HS-27A (cell line): ENCODE measurements around the gene OR4E1.
"Not testable (repeated sequence)": the region's sequence is repeated elsewhere in the genome, so short reads cannot be mapped to it uniquely, and the experiment has no call there.

Source experiments
- DNase-seq: peaks from one replicate; pipeline ENCODE4 v3.0.0-alpha.2; 2012; ENCODE audit warnings: low read depth, missing footprints

OR4E1 gene, protein sequence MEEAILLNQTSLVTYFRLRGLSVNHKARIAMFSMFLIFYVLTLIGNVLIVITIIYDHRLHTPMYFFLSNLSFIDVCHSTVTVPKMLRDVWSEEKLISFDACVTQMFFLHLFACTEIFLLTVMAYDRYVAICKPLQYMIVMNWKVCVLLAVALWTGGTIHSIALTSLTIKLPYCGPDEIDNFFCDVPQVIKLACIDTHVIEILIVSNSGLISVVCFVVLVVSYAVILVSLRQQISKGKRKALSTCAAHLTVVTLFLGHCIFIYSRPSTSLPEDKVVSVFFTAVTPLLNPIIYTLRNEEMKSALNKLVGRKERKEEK

DNA sequence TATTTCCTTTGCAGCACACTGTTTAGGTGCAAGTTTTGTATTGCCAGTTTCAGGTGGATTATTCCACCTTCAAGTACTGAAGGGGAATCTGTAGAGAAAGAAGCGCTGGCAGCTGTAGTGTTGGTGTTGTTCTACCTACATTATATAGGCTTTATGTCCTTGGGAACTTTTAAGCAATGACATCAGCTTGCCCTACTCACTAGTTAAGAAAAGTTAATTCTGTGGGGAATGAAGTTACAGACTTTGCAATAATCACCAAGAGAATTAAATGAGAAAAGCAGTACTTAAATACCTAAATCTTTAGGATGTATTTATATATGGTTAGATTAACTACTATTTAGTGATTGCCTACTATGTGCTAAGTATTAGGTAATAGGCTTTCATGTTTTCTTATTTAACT lies at the start of gene OR4E1:
Gene OR4E1 (minus strand): TSS at position 101 of the 400 bp plus-strand sequence. CDS start 2,883 bp downstream, outside the sequence.
- DNase-seq = no peak

DNA sequence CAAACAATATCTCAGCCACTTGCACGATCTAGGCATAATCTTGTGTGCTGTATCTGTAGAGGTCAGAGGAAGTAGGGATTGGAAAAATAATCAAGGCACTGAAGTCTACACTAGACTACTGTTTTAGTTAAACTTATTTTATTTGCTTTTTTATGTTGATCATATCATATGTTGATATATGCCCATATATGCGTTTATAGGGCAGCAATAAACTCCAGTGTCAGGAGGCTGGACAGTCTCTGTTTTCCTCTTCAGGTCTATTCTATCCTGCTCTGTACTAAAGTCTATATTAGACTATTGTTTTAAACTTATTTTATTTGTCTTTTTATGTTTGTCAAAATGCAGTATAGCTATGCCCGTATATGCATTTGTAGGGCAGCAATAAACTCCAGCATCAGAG lies 47.9 kb upstream of the OR4E1 start:
- no peak for DNase-seq

DNA sequence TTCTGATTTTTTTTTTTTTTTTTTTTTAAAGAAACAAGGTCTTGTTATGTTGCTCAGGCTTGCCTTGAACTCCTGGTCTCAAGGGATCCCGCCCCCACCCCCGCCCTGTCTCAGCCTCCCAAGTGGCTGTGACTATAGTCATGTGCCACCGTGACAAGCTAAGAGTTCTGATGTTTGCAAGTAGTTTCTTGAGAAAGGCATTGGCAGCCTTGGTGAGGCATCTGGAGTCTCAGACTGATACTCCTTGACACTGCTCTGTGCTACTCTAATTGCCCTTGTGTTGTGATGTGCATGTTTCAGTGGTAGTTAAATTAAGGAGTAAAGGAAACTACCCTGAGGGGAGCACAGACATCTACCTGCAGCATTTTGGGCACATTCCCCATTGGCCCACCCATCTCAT lies 46.2 kb upstream of the OR4E1 start:
- no peak for DNase-seq

DNA sequence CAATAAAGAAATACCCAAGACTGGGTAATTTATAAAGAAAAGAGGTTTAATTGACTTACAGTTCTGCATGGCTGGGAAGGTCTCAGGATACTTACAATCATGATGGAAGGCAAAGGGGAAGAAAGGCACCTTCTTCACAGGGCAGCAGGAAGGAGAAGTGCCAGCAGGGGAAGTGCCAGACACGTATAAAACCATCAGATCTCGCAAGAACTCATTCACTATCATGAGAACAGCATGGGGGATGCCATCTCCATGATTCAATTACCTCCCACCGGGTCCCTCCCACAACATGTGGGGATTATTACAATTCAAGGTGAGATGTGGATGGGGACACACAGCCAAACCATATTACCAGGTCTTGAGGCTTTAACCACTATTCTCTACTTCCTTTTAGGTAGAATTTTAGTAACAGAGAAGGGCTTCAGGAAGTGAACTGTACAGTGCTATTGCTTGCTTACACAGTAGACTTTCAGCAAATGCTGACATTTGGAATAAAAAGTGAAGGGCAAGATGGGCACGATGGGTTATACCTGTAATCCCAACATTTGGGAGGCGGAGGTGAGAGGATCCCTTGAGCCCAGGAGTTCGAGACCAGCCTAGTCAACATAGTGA lies 40.8 kb upstream of the OR4E1 start:
- no peak for DNase-seq

DNA sequence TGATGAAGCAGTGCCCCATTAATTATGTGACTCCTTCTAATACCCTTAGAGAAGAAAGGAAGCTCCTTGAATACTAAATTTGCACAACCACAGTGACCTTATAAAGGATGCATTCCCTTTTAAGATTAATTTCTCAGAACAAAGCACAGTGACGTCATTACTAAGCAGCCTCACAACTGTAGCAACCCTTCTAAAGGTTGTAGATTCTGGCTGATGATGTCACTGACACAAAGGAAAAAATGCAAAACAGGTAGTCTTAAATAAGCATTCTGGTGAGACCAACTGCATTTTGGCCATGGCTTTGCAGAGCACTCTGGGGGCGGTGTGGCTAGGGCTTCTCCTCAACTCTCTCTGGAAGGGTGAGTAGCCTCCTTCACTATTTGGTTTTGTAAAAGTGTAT lies 38.4 kb upstream of the OR4E1 start:
- DNase-seq = no peak

DNA sequence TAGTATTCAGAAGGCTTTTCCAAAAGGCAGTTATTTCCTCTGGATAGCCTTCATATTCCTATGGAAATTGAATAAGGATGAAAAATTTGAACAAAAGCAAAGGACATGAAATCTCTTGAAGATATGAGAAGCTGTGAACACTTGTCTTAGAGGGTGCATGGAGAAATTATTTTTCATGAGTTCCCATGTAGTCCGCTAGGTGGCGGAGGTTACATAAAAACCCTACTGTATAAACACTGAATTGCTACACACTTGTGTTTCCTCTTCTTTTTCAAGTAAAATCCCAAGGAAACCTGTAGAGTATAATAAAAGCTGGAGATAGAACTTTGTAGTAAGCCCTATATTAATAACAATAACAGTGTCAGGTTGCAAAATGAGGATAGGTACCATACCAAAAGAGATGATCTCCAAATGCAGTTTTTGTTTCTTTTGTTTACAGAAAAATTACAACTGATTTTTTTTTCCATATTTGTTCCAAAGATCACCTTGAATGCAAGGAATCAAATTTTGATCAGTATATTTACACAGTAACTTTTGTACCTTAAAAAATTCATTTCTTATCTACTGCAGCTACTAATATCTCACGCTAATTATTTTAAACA lies 37.8 kb upstream of the OR4E1 start:
- peak; percentile 30 for DNase-seq

DNA sequence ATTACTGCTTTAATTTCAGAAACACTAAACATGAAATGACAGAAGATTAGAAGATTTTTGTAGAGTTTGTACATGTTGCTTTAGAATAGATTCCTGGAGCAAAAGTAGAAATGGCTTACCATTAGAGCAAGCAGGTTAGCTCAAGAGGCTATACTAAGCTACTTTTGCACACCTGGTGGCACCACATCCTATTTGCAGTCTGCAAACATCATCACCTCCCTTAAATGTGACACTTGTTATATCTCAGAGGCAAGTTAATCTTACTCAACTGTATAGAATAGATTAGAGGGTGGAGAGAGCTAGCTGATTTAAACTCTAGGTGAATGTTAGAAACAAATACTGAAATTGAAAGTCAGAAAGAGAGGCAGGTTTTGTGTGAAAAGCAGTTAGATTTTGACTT lies 30.7 kb upstream of the OR4E1 start:
- no peak for DNase-seq

DNA sequence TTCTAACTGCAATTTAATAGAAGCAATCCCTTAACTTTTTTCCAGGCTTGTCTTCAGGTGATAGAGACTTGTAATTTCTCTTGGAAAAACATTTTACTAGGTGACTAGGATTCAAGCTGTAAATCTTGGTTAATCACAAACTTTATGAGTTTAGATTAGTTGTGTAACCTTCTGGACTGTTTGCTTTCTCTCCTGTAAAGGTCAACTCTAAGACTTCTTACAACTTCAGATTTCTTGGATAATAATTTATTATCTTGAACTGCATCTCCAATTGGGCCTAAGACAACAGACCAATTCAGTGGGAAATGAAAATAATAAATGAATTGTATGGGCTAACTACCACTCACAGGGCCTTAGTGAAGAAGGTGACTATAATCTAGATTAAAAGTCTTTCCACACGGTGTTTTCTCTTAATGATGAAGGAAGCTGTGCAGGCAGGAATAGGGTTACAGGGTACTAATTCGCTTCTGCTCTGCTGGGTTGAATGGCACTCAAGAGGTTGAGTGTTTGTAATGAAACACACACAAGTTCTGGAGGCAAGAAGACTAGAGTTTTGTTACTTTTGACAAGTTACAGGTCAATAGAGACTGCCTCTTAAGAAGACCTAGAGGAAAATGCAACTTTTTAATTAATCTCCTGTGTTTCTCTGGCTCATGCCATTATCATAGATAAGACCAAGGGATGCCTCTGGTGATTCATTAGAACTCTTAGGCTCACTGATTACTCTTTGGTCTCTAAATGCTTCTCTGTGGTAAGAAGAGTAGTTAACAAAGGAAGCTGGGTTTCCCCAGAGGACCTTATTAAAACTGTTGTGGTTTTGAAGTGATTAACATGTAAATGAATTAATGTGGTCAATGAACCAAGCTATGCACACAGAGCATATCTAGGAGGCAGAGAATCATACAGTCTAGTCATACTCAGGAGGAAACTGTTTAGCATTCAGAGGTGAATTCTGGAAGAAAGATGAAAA lies 30.0 kb upstream of the OR4E1 start:
- DNase-seq = no peak

DNA sequence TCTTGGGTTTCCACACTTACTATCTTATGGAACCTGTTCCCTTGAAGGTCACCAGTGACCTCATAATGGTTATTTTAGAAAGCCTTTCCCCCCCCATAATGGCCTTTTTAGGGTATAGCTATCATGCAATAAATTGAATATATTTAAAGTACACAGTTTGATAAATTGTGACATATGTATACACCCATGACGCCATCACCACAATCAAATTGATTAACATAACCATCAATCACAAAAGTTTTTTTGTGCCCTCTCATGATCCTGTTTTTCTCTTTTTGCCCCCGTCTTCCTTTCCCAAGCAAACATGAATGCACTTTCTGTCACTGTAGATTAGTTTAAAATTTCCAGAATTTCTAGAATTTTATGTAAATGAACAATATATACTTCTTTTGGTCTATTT lies 28.7 kb upstream of the OR4E1 start:
- DNase-seq = no peak

DNA sequence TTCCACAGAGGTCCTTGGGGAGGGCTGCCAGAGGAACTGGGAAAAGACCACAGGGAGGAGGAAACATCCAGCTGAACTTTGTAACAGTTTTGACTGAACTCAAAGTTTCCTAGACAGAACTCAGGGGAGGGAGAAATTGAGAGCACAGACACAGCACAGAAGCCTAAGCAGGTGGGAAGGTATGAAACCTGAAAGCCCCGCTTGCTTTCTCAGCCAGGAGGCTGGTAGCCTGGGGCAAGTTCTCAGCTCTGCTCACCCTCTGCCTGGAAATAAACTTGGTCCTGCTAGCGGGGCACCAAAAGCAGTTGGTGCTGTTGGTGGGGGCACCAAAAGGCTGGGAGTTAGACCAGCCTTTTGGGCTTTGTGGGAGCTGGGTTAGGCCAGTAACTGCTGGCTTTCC lies 25.9 kb upstream of the OR4E1 start:
- no peak for DNase-seq

DNA sequence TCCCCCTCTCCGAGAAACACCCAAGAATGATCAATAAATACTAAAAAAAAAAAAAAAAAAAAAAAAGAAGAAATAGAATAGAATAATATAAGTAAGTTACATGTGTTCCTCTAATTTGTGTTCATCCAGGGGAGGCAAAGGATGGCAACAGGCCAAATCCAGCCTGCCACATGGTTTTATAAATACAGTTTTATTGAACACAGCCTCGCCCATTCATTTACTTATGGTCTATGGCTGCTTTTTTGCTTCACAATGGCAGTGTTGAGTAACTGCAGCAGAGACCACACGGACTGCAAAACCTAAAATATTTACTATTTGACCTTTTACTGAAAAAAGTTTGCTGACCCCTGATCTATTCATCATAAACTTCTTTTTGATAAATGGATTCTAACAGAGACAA lies 24.9 kb upstream of the OR4E1 start:
- not testable (repeated sequence) for DNase-seq

DNA sequence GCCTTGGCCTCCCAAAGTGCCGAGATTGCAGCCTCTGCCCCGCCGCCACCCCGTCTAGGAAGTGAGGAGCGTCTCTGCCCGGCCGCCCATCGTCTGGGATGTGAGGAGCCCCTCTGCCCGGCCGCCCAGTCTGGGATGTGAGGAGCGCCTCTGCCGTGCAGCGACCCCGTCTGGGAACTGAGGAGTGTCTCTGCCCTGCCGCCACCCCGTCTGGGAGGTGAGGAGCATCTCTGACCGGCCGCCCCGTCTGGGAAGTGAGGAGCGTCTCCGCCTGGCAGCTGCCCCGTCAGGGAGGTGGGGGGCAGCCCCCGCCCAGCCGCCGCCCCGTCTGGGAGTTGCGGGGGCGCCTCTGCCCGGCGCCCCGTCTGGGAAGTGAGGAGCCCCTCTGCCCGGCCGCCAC lies 24.0 kb upstream of the OR4E1 start:
- DNase-seq = not testable (repeated sequence)

DNA sequence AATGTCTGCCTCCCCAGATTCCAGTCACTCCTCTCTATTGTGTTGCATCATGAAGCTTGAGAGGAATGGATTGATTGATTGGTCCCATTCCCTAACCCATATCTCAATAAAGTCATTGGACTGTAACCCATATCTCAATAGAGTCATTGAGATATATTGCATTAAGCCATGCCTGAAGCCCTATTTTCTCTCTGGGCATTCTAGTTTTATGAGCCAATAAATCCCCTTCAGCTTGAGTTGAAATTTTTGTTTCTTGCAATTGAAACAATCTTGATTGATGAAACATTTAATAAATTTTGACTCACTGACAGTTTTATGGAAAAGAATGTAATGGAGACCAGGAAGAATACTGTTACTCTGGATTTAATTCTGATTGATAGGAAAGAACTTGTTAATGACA lies 20.8 kb upstream of the OR4E1 start:
- DNase-seq = no peak

DNA sequence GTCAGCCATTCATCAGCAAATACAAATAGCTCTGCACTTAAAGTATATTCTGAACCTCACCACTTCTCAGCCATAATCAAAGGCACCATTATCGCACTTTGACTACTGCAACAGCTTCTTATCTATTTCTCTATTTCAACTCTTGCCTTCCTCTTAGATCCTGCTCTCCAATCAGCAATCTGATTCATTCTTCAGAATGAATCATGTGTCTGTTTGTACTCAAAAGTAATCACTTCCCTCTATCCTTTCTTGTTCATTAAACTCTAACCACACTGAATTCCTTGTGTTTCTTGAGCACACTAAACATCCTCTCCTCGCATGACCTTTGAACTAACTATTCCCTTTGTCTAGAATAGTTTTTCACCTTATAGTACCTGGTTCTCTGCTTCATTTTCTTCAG lies 12.8 kb upstream of the OR4E1 start:
- DNase-seq = no peak

DNA sequence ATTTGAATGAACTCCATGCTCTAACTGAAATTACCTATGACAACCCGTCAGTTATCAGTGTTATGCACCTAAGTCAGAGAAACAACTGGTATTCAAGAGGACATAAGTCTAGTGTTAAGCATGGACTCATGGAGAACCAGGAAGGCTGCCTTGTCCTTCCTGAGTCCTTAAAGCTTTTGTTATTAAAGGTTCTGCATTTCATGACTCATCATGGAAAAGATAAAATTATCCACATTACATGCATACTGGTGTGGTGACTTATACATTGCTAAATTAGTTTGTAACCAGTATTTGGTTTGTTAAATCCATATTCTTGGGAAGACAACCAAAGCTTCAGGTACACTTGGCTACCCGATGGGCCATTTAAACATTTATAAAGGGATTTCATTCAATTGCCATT lies 6.5 kb upstream of the OR4E1 start:
- peak; percentile 76 for DNase-seq

DNA sequence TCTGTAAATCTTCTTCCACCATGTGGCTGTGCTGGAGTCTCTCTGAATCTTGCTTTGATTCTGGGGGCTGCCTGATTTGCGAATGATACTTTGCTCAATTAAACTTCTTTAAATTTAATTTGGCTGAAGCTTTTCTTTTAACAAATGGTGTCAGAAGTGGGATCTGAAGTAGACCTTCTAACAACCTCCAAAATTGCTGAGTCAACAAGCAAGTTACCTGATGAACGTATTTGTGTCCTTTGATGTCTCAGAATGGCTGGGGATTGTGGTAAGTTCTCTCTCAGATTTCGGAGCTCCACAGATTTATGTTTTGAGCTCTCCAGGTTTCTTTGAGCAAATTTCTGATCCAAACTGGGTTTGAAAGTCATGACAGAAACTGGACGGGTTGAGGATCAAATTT lies 1.9 kb upstream of the OR4E1 start:
- DNase-seq = no peak

DNA sequence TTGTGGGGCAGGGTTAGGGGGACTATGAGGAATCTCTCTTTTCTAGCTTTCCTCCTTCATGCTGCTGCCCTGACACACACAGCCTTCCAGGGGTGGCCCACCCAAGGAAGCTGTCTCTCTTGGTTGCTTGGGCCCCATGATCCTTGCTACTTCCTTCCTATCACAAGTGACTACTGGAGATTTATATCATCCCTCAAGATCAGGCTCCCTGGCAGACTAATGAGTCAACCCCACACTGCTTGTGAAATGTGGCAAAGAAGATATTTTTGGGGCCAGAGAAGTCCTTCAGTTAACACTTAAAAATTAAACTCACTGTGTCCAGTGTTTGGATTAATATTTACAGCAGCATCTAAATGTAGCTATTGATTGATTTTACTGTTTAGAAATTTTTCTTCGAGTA lies 1.5 kb downstream of the OR4E1 start:
- peak; percentile 23 for DNase-seq

DNA sequence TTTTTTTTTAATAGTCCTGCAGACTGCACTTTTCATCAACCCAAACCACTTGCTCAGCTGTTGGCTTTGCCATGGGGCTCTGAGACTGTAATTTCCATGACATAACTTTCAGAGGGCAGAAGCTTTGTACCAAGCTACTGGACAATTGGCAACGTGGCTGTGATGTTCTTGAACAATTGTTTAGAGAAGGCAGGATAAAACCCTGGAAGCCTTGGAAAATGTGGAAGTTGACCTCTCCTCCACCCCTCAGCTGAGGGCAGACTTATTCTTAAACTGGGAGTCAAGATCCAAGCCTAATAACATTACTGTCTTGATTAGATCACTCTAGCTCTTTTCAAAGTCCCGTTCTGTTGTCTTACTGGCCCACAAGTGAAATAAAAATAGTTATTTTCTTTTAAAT lies 2.2 kb downstream of the OR4E1 start:
- DNase-seq = no peak

DNA sequence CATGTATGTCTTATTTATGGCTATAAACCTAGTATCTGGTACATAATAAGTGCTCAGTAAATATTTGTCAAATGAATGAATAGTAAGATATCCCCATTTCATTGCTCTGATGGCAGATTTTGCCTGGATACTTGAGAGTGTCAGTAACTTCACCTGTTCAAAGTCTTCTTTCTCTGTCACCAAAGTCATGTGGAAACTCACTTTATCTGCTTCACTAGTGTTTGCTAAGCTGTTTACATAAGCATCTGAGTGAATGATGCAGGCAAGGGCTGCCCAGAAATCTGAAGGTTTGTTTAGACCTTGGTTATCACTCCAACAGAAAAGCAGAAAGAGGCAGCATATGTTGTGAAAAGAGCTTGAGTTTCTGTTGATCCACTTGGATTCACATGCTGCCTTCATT lies 4.3 kb downstream of the OR4E1 start:
- no peak for DNase-seq

DNA sequence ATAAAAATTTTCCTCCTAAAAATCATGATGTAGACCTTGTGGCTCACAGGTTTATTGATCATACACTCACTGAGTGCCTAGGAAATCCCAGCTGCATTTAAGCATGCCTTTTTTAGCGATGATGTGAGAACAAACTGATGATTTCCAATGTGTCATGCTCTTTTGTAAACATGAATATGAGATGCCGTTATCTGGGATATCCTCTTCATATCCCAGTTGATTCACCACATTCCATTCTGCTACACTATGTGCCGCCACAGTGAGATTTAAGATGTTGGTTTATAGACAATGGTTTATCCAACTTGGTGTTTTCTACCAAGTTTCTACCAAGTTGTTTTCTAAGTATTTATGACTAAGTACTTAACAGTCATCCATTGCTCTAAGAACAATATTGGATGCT lies 5.2 kb downstream of the OR4E1 start:
- peak; percentile 87 for DNase-seq

DNA sequence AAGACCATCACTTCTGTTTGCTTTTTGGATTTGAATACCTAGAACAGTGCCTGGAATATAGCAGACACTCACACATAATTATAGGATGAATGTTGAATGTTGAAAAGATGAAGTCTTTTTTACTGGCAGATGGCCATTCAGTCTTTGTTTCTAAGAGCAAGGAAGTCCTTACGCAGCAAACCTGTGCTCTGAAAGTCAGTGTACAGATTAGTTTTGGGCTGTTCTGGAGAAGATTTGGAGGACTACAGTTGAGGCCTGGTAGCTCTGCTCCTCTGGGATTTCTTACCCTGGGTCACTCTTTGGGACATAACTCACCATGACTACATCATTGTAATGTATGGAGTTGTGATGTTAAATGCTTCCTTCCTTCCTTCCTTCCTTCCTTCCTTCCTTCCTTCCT lies 16.6 kb downstream of the OR4E1 start:
- DNase-seq = no peak

DNA sequence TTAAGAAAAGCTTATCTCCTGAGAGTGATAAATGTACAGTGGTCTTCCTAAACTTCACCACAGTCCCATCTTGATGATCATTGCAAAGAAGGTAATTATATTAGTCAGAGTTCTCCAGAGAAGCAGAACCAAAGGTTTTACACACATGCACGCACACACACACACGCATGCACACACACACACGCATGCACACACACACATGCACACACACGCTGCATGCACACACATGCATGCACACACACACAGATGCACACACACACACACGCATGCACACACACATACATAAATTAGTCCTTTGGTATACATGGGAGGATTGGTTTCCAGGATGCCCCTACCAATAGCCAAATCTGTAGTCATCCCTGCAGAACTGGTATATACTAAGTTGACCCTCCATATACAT lies 19.4 kb downstream of the OR4E1 start:
- no peak for DNase-seq
